Heart left ventricle (tissue), 16 donors: ENCODE results near the gene ASAP2. TPM values are rescaled to one million over a fixed set of nuclear protein-coding genes. Genes with fewer than 3 reads are reported as not detected.

Experiments used
- ATAC-seq, 4 donors: fragments of 200-7000 bp; cut with Tn5 transposase; one replicate each; pipeline ENCODE4 v1.9.1; 2020 to 2022; ENCODE audit warnings: moderate library complexity in 4 of 4, mild to moderate bottlenecking in 3 of 4, moderate number of reproducible peaks in 1 of 4
- DNase-seq, 5 donors: peaks; one replicate each; pipeline ENCODE4 v3.0.0-alpha.2; 2020
- H3K27ac ChIP-seq, 12 donors: fragments of 200-600 bp; sonication (generic) in 4 of 12; one replicate each; pipeline versions ENCODE4 v1.5.0 to v1.8.0; 2016 to 2022; ENCODE audit warnings: mild to moderate bottlenecking in 2 of 12
- H3K27me3 ChIP-seq, 9 donors: fragments of 200-600 bp; sonication (generic) in 2 of 9; one replicate each; pipeline versions ENCODE4 v1.5.1 to v1.8.0; 2016 to 2022; ENCODE audit warnings: mild to moderate bottlenecking in 3 of 9
- H3K36me3 ChIP-seq, 9 donors: fragments of 200-600 bp; sonication (generic) in 2 of 9; one replicate each; pipeline versions ENCODE4 v1.5.0 to v1.8.0; 2018 to 2022; ENCODE audit warnings: mild to moderate bottlenecking in 2 of 9
- H3K4me1 ChIP-seq, 12 donors: fragments of 200-600 bp; sonication (generic) in 4 of 12; one replicate each; pipeline versions ENCODE4 v1.5.0 to v1.8.0; 2016 to 2022; ENCODE audit warnings: mild to moderate bottlenecking in 3 of 12
- H3K4me3 ChIP-seq, 12 donors: fragments of 200-600 bp; sonication (generic) in 4 of 12; one replicate each; pipeline versions ENCODE4 v1.5.0 to v1.8.0; 2017 to 2022; ENCODE audit warnings: mild to moderate bottlenecking in 9 of 12, moderate library complexity in 4 of 12
- H3K9me3 ChIP-seq, 12 donors: fragments of 200-600 bp; sonication (generic) in 4 of 12; one replicate each; pipeline versions ENCODE4 v1.5.0 to v1.8.0; 2016 to 2022; ENCODE audit warnings: mild to moderate bottlenecking in 1 of 12
- POLR2A ChIP-seq, 2 donors: fragments of 450-650 bp; IDR thresholded peaks; one replicate each; pipeline ENCODE4 v1.6.1; 2017; ENCODE audit warnings: antibody characterized with exemption in 2 of 2, mild to moderate bottlenecking in 2 of 2, moderate library complexity in 2 of 2
- WGBS, 4 donors: extraction: QIAGEN DNeasy Blood & Tissue Kit in 2 of 4; methylation state at CpG; one replicate each; pipeline versions ENCODE4 v1.1.5 to v1.1.7; 2013 to 2018; 5-methylcytosine and 5-hydroxymethylcytosine counted together
- intact Hi-C, 10 donors: fragments of 100-400 bp; cut with DNase I; formaldehyde crosslinking; loops; one replicate each; pipeline versions ENCODE4 v1.11.1 to v1.14.2; 2022
- polyA plus RNA-seq, 2 donors: library from polyadenylated mRNA; stranded (reverse); fragments of 200-250 nt; gene quantifications; one replicate each; pipeline ENCODE4 v1.2.3, GENCODE V29; 2013
- total RNA-seq, 9 donors: library from RNA; depleted of rRNA in 2 of 9; stranded (reverse); fragments of >200 nt in 2 of 9; fragmentation: NEBNext Ultra II Directional in 3 of 9; extraction: Animal tissue kit (Norgen Biotek cat#: 25700) in 3 of 9; gene quantifications; one replicate each; pipeline versions ENCODE4 v1.1.0 to v1.2.4, GENCODE V29; 2016 to 2023
- TF ChIP-seq, protein P1 (sequence below), 12 donors: fragments of 200-600 bp; sonication (generic) in 4 of 12; IDR thresholded peaks; one replicate each; pipeline versions ENCODE4 v1.5.0 to v1.8.0; 2018 to 2022; ENCODE audit warnings: antibody characterized with exemption in 12 of 12, mild to moderate bottlenecking in 5 of 12
- donor health status: ischemic (EF 13 %, LVEDD 7.1; RV severe dilation, severe dysfunction).
- donor health status: healthy with polysubstance abuse.
- donor health status: DM: no; HTN: yes; CAD: no.
- donor health status: DM: no; HTN: no; CAD: no.
- donor health status: ischemic (EF 25% LVEDD 6.9; RV normal size, moderate dysfunction).
- donor health status: ischemic (EF 25% LVEDD 5.7; RV mildly dilated, moderate dysfunction).
- donor health status: healthy.
- donor health status: DM: yes; HTN: yes; CAD: no.
- donor health status: ischemic (EF 35%, LVEDD 5.7; RV mildly dilated, moderate dysfunction).
- donor health status: nonischemic (EF 11% LVEDD 7.7; RV severe dilation, severe dysfunction).
- donor health status: DM: yes; HTN: yes; CAD: no.
- donor health status: PGD.
- donor health status: ischemic (EF 29% LVEDD 5.4; RV normal size, mild dysfunction).
- donor health status: nonischemic (EF 23%, LVEDD 6.1; RV moderate dilation, normal function).

Gene ASAP2
- total and polyA plus RNA-seq, 11 donors, result 6.7 to 17.0 (median 11.9) TPM

DNA sequence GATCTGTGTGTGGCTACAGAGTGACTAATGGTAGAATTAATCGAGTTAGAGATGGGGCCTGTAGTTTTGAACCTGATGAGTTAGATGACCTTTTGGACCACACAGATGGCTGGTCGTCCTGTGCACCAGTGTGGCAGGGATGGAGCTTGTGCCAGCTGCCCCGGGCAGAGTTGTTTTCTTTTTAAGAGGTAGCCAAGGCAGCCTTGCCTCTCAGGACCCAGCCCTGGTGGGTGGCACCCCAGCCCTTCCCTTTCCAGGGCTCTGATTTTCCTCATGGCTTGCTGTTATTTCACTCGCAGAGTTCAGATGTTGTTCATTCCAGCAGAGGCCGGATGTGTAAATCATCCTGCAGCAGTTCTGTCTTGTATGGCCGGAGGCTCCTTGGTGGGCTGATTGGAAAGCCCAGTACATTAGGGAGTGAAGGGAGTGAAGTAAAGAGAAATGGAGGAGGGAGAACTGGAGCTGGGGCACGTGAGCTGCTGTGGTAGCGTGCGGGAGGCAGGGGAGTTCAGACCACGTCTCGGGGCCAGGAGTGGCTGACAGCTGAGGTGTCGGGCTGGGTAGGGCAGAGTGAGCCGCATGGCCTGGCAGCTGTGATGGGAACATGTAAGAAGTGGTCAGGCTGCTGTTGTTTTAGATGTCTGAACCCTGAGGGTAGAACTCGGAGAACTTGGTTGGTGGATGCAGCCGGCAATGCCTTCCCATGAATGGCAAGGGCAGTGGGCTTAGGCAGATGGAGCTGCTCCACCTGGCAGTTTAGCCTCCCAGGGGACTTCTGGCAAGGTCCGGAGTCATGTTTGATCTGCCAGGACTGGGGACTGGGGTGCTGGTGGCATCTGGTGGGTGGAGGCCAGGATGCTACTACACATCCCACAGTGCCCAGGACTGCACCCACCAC is 28.8 kb downstream of the ASAP2 start:
- H3K4me3 ChIP-seq, result no peak overlapping the region
- intact Hi-C loops, result no loop called here

DNA sequence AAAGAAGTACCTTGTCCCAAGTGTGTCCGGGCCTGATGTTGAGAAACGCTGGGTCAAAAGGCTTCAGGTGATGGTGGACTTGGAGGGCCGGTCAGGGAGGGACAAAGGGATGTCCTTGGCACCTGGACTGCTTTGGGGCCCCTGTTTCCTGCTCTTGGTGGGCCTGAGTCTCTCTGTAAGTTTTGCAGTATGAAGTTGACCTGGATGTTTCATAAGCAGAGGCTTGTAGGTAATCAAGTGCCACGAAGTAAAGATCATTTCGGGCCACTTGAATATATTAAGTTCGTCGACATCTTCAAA is 29.4 kb downstream of the ASAP2 start:
- Histone ChIP-seq H3K36me3 (no peaks in the 10 kb centered on the region), H3K4me3 (no peak overlapping the region), H3K27ac (peak overlapping the region; percentile 33 to 89 (median 76)), H3K9me3 (no peaks in the 10 kb centered on the region), H3K27me3 (no peaks in the 10 kb centered on the region), H3K4me1 (peaks cover 28 to 98% (median 83%) of the 10 kb centered on the region in 12 donors)
- TF ChIP-seq, protein P1, sequence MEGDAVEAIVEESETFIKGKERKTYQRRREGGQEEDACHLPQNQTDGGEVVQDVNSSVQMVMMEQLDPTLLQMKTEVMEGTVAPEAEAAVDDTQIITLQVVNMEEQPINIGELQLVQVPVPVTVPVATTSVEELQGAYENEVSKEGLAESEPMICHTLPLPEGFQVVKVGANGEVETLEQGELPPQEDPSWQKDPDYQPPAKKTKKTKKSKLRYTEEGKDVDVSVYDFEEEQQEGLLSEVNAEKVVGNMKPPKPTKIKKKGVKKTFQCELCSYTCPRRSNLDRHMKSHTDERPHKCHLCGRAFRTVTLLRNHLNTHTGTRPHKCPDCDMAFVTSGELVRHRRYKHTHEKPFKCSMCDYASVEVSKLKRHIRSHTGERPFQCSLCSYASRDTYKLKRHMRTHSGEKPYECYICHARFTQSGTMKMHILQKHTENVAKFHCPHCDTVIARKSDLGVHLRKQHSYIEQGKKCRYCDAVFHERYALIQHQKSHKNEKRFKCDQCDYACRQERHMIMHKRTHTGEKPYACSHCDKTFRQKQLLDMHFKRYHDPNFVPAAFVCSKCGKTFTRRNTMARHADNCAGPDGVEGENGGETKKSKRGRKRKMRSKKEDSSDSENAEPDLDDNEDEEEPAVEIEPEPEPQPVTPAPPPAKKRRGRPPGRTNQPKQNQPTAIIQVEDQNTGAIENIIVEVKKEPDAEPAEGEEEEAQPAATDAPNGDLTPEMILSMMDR (IDR thresholded peaks at IDR 0.05), result no peak
- TF ChIP-seq POLR2A (IDR thresholded peaks at IDR 0.05), result no peak
- WGBS, 4 donors, result 78 to 82% (median 80%) methylated on average over 7 of the region's 7 CpGs
- DNase-seq, result no peak
- no peak for ATAC-seq
- intact Hi-C loops, result no loop called here

More for the DNA sequence above, 28.8 kb downstream of the ASAP2 start:
- no peaks in the 10 kb centered on the region for H3K27me3 ChIP-seq
- H3K9me3 ChIP-seq, result no peaks in the 10 kb centered on the region
- 57 to 68% (median 59%) methylated on average over 16 of the region's 16 CpGs for WGBS, 4 donors
- TF ChIP-seq, protein P1 (IDR thresholded peaks at IDR 0.05), result no peak
- H3K27ac ChIP-seq, result peak overlapping the region; percentile 48 to 89 (median 76)
- no peak for DNase-seq
- ATAC-seq, result peak in 3 of 4 donors; percentile 17 to 34 (median 23)
- H3K36me3 ChIP-seq, result no peaks in the 10 kb centered on the region
- H3K4me1 ChIP-seq, result peaks cover 34 to 98% (median 86%) of the 10 kb centered on the region in 12 donors

- ATAC-seq, result peak; percentile 31 to 52 (median 39)
- H3K27ac ChIP-seq, result peak overlapping the region; percentile 11 to 87 (median 75)
- peak overlapping the region in 2 of 12 donors; percentile 6 to 14 for H3K4me3 ChIP-seq
- H3K36me3 ChIP-seq, result no peaks in the 10 kb centered on the region
- H3K27me3 ChIP-seq, result no peaks in the 10 kb centered on the region
- intact Hi-C loops, result no loop called here
- WGBS, 4 donors, result 34 to 53% (median 50%) methylated on average over 6 of the region's 6 CpGs
- no peaks in the 10 kb centered on the region for H3K9me3 ChIP-seq
- DNase-seq, result peak in 3 of 5 donors; percentile 54 to 68 (median 55)
- peaks cover 19 to 98% (median 76%) of the 10 kb centered on the region in 12 donors for H3K4me1 ChIP-seq
- TF ChIP-seq, protein P1 (IDR thresholded peaks at IDR 0.05), result no peak
- no peak for TF ChIP-seq POLR2A (IDR thresholded peaks at IDR 0.05)
Measured at GRCh38 chr2:9236867-9237266, 30.3 kb downstream of the ASAP2 start.

GRCh38 chr2:9237831-9238230 is 31.2 kb downstream of the ASAP2 start:
- no peaks in the 10 kb centered on the region for H3K36me3 ChIP-seq
- peak overlapping the region in 10 of 12 donors; percentile 11 to 87 (median 76) for H3K27ac ChIP-seq
- DNase-seq (no peak), ATAC-seq (no peak)
- H3K9me3 ChIP-seq, result no peaks in the 10 kb centered on the region
- 77 to 88% (median 84%) methylated on average over 5 of the region's 5 CpGs for WGBS, 4 donors
- intact Hi-C loops, result loop anchor here in 1 of 10 donors (2.0 kb wide), 1 partner anchor 25 kb away; no protein-coding TSS in a partner anchor
- peaks cover 19 to 98% (median 67%) of the 10 kb centered on the region in 12 donors for H3K4me1 ChIP-seq
- TF ChIP-seq, protein P1 (IDR thresholded peaks at IDR 0.05), result no peak
- no peak for TF ChIP-seq POLR2A (IDR thresholded peaks at IDR 0.05)
- no peak overlapping the region for H3K4me3 ChIP-seq
- no peaks in the 10 kb centered on the region for H3K27me3 ChIP-seq
